Left colon (tissue), 2 donors: Measurements from ENCODE around the gene SLC38A4. TPM values are rescaled to one million over a fixed set of nuclear protein-coding genes. Genes with fewer than 3 reads are reported as not detected.

ENCODE experiments used
- ATAC-seq: fragments of 200-7000 bp; cut with Tn5 transposase; one replicate; pipeline ENCODE4 v1.9.1; 2020; ENCODE audit warnings: mild to moderate bottlenecking, moderate library complexity
- DNase-seq, 2 donors: peaks; one replicate each; pipeline ENCODE4 v3.0.0-alpha.2; 2020
- intact Hi-C, 2 donors: fragments of 100-400 bp; cut with DNase I in 1 of 2; cut with micrococcal nuclease in 1 of 2; formaldehyde crosslinking; loops; one replicate each; pipeline versions ENCODE4 v1.11.2 to v1.14.0; 2022; cut with DNase I, micrococcal nuclease
- total RNA-seq, 2 donors: library from RNA; stranded (reverse); fragmentation: NEBNext Ultra II Directional; extraction: Animal tissue kit (Norgen Biotek cat#: 25700); gene quantifications; one replicate each; pipeline ENCODE4 v1.2.1, GENCODE V29; 2021
- donor health status: DM: no; HTN: no; CAD: no.
- donor health status: DM: yes; HTN: yes; CAD: no.

The SLC38A4 gene
- total RNA-seq, 2 donors from 2014 or later = 5.4 to 8.0 TPM

GRCh38 chr12:46723629-46724419, 102.0 kb downstream of the SLC38A4 start:
- intact Hi-C loops = no loop called here
- DNase-seq (no peak), ATAC-seq (no peak)

DNA sequence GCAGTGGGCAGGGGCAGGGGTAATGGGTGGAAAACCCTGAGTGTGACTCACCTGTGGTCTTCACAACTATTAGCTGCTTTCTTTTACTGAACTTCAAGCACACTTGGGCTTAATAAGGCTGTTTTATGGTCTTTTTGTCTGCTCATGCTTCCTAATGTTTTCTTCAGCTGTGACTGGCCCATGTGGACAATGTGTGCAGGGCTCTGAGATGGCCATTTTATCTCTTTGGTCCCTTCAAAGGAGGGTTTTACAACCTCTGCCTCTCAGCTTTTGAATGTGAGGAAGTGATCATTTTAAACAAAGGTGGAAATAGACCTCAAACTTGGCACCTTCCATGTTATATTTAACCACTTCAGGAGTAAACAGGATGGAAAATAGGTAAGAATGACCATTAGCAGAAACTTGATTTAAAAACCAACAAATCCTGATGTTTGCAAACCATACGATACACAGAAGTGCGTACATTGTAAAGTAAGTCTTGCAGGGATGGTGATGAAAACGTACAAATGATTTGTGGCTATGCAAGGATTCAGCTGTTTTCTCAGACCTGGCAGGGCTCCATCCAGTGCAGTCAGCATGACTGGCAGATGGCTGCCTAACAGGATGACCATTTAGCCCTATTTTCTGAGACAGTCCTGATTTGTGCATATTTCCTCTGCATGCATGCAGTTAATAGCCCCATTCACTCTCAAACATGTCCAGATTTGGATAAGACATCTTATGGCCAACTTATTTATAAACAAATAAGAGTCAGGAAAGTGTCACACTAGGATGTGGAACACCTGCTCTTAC, 103.2 kb downstream of the SLC38A4 start:
- intact Hi-C loops = no loop called here
- DNase-seq (no peak), ATAC-seq (no peak)

- no peak for ATAC-seq
- DNase-seq = no peak
- intact Hi-C loops = no loop called here
Observed at GRCh38 chr12:46718495-46718894, 107.3 kb downstream of the SLC38A4 start.

GRCh38 chr12:46717868-46718267, 107.9 kb downstream of the SLC38A4 start:
- ATAC-seq (no peak), DNase-seq (no peak)
- intact Hi-C loops = no loop called here

GRCh38 chr12:46717159-46717558, 108.6 kb downstream of the SLC38A4 start:
- ATAC-seq = no peak
- intact Hi-C loops = no loop called here

More at GRCh38 chr12:46717159-46717558, 108.6 kb downstream of the SLC38A4 start:
- DNase-seq = no peak
